ENCODE measurements around the gene LGR6.

- TF ChIP-seq, protein P1, sequence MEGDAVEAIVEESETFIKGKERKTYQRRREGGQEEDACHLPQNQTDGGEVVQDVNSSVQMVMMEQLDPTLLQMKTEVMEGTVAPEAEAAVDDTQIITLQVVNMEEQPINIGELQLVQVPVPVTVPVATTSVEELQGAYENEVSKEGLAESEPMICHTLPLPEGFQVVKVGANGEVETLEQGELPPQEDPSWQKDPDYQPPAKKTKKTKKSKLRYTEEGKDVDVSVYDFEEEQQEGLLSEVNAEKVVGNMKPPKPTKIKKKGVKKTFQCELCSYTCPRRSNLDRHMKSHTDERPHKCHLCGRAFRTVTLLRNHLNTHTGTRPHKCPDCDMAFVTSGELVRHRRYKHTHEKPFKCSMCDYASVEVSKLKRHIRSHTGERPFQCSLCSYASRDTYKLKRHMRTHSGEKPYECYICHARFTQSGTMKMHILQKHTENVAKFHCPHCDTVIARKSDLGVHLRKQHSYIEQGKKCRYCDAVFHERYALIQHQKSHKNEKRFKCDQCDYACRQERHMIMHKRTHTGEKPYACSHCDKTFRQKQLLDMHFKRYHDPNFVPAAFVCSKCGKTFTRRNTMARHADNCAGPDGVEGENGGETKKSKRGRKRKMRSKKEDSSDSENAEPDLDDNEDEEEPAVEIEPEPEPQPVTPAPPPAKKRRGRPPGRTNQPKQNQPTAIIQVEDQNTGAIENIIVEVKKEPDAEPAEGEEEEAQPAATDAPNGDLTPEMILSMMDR (IDR thresholded peaks at IDR 0.05), result no peak
- TF ChIP-seq POLR2A (IDR thresholded peaks at IDR 0.05), result no peak
These were observed 28.6 kb downstream of the LGR6 start for GRCh38 chr1:202221911-202222909.
